GM23338 (cell line): ENCODE results near the gene GRIK4. TPM values are rescaled to one million over a fixed set of nuclear protein-coding genes. Genes with fewer than 3 reads are reported as not detected.
A peak's percentile ranks its signal among the peaks of the same experiment; 100 is the strongest.

Source experiments
- ATAC-seq: fragments of 200-7000 bp; cut with Tn5 transposase; 3 replicates; pipeline ENCODE4 v1.9.1; 2020
- DNase-seq: peaks from one replicate; pipeline ENCODE4 v3.0.0-alpha.2; 2015; ENCODE audit warnings: low spot score
- H2AFZ ChIP-seq: fragments of 200-600 bp; sonication (generic); 2 replicates; pipeline ENCODE4 v1.8.0; 2016; ENCODE audit warnings: antibody characterized with exemption, mild to moderate bottlenecking, moderate library complexity
- H3F3A ChIP-seq: fragments of 200-600 bp; sonication (generic); replicated peaks from 2 replicates; pipeline ENCODE4 v1.8.0; 2017; ENCODE audit warnings: antibody characterized with exemption, mixed run types, low read depth
- H3K27ac ChIP-seq: fragments of 200-600 bp; sonication (generic); 2 replicates; pipeline ENCODE4 v1.6.1; 2016; ENCODE audit warnings: low read depth
- H3K27me3 ChIP-seq: fragments of 200-600 bp; sonication (generic); 2 replicates; pipeline ENCODE4 v1.8.0; 2016; ENCODE audit warnings: mild to moderate bottlenecking, mixed run types, moderate library complexity; ENCODE audit not compliant: insufficient read depth
- H3K36me3 ChIP-seq: fragments of 200-600 bp; sonication (generic); 2 replicates; pipeline ENCODE4 v1.8.0; 2016; ENCODE audit warnings: mild to moderate bottlenecking; ENCODE audit not compliant: insufficient read depth
- H3K4me1 ChIP-seq: fragments of 200-600 bp; sonication (generic); 2 replicates; pipeline ENCODE4 v1.8.0; 2016; ENCODE audit warnings: mild to moderate bottlenecking, moderate library complexity; ENCODE audit not compliant: insufficient read depth
- H3K4me2 ChIP-seq: fragments of 200-600 bp; sonication (generic); 2 replicates; pipeline ENCODE4 v1.7.1; 2017; ENCODE audit warnings: mixed run types
- H3K4me3 ChIP-seq: fragments of 200-600 bp; sonication (generic); 2 replicates; pipeline ENCODE4 v1.6.1; 2016; ENCODE audit warnings: mixed run types
- H3K79me2 ChIP-seq: fragments of 200-600 bp; sonication (generic); replicated peaks from 2 replicates; pipeline ENCODE4 v1.8.0; 2017; ENCODE audit warnings: mild to moderate bottlenecking; ENCODE audit not compliant: insufficient read depth
- H3K9me2 ChIP-seq: fragments of 200-600 bp; sonication (generic); 2 replicates; pipeline ENCODE4 v1.8.0; 2017; ENCODE audit not compliant: insufficient read depth
- H4K20me1 ChIP-seq: fragments of 200-600 bp; sonication (generic); replicated peaks from 2 replicates; pipeline ENCODE4 v1.8.0; 2017; ENCODE audit warnings: mild to moderate bottlenecking; ENCODE audit not compliant: insufficient read depth
- H3K27ac Mint-ChIP-seq: 2 replicates; pipeline ENCODE4 v1.8.0; 2020; ENCODE audit warnings: inconsistent platforms, mild to moderate bottlenecking, moderate library complexity, mixed read lengths
- H3K27me3 Mint-ChIP-seq: 3 replicates; pipeline ENCODE4 v1.8.0; 2022; ENCODE audit warnings: low read depth, mild to moderate bottlenecking, moderate library complexity, mixed read lengths, inconsistent platforms; ENCODE audit not compliant: insufficient read depth, poor library complexity
- H3K36me3 Mint-ChIP-seq: 3 replicates; pipeline ENCODE4 v1.8.0; 2021; ENCODE audit warnings: low read depth, mild to moderate bottlenecking, inconsistent platforms, moderate library complexity, mixed read lengths
- H3K4me1 Mint-ChIP-seq: 3 replicates; pipeline ENCODE4 v1.8.0; 2020; ENCODE audit warnings: mild to moderate bottlenecking, inconsistent platforms, mixed read lengths
- H3K4me3 Mint-ChIP-seq: 3 replicates; pipeline ENCODE4 v1.8.0; 2021; ENCODE audit warnings: moderate library complexity, mild to moderate bottlenecking, inconsistent platforms, mixed read lengths
- H3K9me3 Mint-ChIP-seq: 3 replicates; pipeline ENCODE4 v1.8.0; 2020; ENCODE audit warnings: moderate library complexity, mild to moderate bottlenecking, inconsistent platforms, mixed read lengths
- CREB1 ChIP-seq: fragments of 250-450 bp; sonication (Bioruptor Pico); IDR thresholded peaks from 2 replicates; pipeline ENCODE4 v1.5.0; 2020; ENCODE audit warnings: low read depth, mild to moderate bottlenecking, moderate library complexity
- CTCF ChIP-seq, 2 experiments: fragments of 200-600 bp in 1 of 2; sonication (generic) in 1 of 2; conservative IDR thresholded peaks; 2 replicates each; pipeline versions ENCODE4 v1.5.1 to v1.6.1; 2016 to 2017; ENCODE audit warnings: antibody characterized with exemption in 2 of 2, low read depth in 2 of 2, mild to moderate bottlenecking in 2 of 2, moderate library complexity in 1 of 2
- EZH2 ChIP-seq: fragments of 200-600 bp; sonication (generic); IDR thresholded peaks from one replicate; pipeline ENCODE4 v1.8.0; 2017; ENCODE audit warnings: antibody characterized with exemption, mild to moderate bottlenecking, low read depth; ENCODE audit not compliant: unreplicated experiment
- EZH2phosphoT487 ChIP-seq: fragments of 200-600 bp; sonication (generic); IDR thresholded peaks from one replicate; pipeline ENCODE4 v1.8.1; 2018; ENCODE audit warnings: antibody characterized with exemption; ENCODE audit not compliant: unreplicated experiment
- JUNB ChIP-seq: IDR thresholded peaks from one replicate; pipeline ENCODE4 v1.6.1; 2016; ENCODE audit warnings: antibody characterized with exemption; ENCODE audit not compliant: unreplicated experiment
- NANOG ChIP-seq: IDR thresholded peaks from 2 replicates; pipeline ENCODE4 v1.6.1; 2016; ENCODE audit warnings: antibody characterized with exemption, borderline replicate concordance
- POLR2AphosphoS5 ChIP-seq: IDR thresholded peaks from 2 replicates; pipeline ENCODE4 v1.6.1; 2016; ENCODE audit warnings: antibody characterized with exemption, low read depth
- STAT1 ChIP-seq: IDR thresholded peaks from one replicate; pipeline ENCODE4 v1.6.1; 2016; ENCODE audit warnings: antibody characterized with exemption; ENCODE audit not compliant: unreplicated experiment
- ZNF114 ChIP-seq: fragments of 250-450 bp; sonication (Bioruptor Pico); IDR thresholded peaks from 2 replicates; pipeline ENCODE4 v1.5.0; 2020; ENCODE audit warnings: mild to moderate bottlenecking, moderate library complexity
- ZNF331 ChIP-seq: fragments of 250-450 bp; sonication (Bioruptor Pico); IDR thresholded peaks from 2 replicates; pipeline ENCODE4 v1.5.0; 2020; ENCODE audit warnings: low read depth, mild to moderate bottlenecking, moderate library complexity
- polyA plus RNA-seq: library from polyadenylated mRNA; unstranded; fragments of >200 nt; fragmentation: Nextera tagmentation; extraction: Ambion mirVana; gene quantifications from 2 replicates; pipeline ENCODE4 v1.2.1, GENCODE V29; 2016
- total RNA-seq: library from RNA; depleted of rRNA; stranded (reverse); fragments of >200 nt; shearing (Covaris generic); gene quantifications from 2 replicates; pipeline ENCODE4 v1.2.3, GENCODE V29; 2014
- TF ChIP-seq, protein P1 (sequence below): IDR thresholded peaks from 2 replicates; pipeline ENCODE4 v1.6.1; 2016; ENCODE audit warnings: antibody characterized with exemption
- TF ChIP-seq, protein P2 (sequence below): fragments of 250-450 bp; sonication (Bioruptor Pico); IDR thresholded peaks from 2 replicates; pipeline ENCODE4 v1.5.0; 2020; ENCODE audit warnings: mild to moderate bottlenecking, moderate library complexity
- TF ChIP-seq, protein P3 (sequence below): IDR thresholded peaks from one replicate; pipeline ENCODE4 v1.6.1; 2018; ENCODE audit warnings: antibody characterized with exemption; ENCODE audit not compliant: unreplicated experiment

The GRIK4 gene
- total and polyA plus RNA-seq, 2 experiments from 2014 or later = 0.63 to 2.2 TPM

DNA sequence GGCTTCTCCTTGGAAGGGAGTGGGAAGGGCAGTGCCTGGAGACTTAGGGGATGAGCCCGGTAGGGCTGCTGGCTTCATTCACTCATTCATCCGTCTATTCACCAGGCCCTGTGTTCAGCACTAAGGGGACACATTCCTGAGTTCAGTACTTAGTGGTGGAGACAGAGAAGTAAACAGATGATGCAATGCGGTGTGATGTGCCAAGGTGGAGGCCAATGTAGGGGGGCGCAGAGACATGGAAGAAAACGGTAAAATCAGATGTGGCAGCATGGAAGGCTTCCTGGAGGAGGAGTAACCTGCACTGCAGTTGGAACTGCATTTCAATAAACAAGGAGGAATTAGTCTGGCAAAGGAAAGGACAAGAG, 21.3 kb downstream of the GRIK4 start:
- Mint-ChIP-seq H3K4me1 (peaks cover 8% of the 10 kb centered on the region), H3K9me3 (peaks cover 7% of the 10 kb centered on the region; the same call in 2 of the 3 replicates), H3K27me3 (peaks cover 12% of the 10 kb centered on the region), H3K4me3 (no peak overlapping the region), H3K36me3 (no peaks in the 10 kb centered on the region; the same call in 2 of the 3 replicates), H3K27ac (0 out of 2 replicates have a peak overlapping the region, but pooled peaks have one; percentile 1)
- no peak overlapping the region for H3K27ac ChIP-seq
- no peak overlapping the region for H2AFZ ChIP-seq
- TF ChIP-seq, protein P1, sequence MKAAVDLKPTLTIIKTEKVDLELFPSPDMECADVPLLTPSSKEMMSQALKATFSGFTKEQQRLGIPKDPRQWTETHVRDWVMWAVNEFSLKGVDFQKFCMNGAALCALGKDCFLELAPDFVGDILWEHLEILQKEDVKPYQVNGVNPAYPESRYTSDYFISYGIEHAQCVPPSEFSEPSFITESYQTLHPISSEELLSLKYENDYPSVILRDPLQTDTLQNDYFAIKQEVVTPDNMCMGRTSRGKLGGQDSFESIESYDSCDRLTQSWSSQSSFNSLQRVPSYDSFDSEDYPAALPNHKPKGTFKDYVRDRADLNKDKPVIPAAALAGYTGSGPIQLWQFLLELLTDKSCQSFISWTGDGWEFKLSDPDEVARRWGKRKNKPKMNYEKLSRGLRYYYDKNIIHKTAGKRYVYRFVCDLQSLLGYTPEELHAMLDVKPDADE = no peak
- TF ChIP-seq EZH2 = no peak
- TF ChIP-seq ZNF114 (CRISPR knock-in tag) = no peak
- no peak for TF ChIP-seq STAT1
- no peak for TF ChIP-seq NANOG
- no peak for TF ChIP-seq ZNF331 (CRISPR knock-in tag)
- no peak for TF ChIP-seq CTCF (conservative IDR thresholded peaks at IDR 0.05; ENCODE audit: low read depth in 2 of 2)
- no peak for TF ChIP-seq JUNB
- TF ChIP-seq, protein P2, sequence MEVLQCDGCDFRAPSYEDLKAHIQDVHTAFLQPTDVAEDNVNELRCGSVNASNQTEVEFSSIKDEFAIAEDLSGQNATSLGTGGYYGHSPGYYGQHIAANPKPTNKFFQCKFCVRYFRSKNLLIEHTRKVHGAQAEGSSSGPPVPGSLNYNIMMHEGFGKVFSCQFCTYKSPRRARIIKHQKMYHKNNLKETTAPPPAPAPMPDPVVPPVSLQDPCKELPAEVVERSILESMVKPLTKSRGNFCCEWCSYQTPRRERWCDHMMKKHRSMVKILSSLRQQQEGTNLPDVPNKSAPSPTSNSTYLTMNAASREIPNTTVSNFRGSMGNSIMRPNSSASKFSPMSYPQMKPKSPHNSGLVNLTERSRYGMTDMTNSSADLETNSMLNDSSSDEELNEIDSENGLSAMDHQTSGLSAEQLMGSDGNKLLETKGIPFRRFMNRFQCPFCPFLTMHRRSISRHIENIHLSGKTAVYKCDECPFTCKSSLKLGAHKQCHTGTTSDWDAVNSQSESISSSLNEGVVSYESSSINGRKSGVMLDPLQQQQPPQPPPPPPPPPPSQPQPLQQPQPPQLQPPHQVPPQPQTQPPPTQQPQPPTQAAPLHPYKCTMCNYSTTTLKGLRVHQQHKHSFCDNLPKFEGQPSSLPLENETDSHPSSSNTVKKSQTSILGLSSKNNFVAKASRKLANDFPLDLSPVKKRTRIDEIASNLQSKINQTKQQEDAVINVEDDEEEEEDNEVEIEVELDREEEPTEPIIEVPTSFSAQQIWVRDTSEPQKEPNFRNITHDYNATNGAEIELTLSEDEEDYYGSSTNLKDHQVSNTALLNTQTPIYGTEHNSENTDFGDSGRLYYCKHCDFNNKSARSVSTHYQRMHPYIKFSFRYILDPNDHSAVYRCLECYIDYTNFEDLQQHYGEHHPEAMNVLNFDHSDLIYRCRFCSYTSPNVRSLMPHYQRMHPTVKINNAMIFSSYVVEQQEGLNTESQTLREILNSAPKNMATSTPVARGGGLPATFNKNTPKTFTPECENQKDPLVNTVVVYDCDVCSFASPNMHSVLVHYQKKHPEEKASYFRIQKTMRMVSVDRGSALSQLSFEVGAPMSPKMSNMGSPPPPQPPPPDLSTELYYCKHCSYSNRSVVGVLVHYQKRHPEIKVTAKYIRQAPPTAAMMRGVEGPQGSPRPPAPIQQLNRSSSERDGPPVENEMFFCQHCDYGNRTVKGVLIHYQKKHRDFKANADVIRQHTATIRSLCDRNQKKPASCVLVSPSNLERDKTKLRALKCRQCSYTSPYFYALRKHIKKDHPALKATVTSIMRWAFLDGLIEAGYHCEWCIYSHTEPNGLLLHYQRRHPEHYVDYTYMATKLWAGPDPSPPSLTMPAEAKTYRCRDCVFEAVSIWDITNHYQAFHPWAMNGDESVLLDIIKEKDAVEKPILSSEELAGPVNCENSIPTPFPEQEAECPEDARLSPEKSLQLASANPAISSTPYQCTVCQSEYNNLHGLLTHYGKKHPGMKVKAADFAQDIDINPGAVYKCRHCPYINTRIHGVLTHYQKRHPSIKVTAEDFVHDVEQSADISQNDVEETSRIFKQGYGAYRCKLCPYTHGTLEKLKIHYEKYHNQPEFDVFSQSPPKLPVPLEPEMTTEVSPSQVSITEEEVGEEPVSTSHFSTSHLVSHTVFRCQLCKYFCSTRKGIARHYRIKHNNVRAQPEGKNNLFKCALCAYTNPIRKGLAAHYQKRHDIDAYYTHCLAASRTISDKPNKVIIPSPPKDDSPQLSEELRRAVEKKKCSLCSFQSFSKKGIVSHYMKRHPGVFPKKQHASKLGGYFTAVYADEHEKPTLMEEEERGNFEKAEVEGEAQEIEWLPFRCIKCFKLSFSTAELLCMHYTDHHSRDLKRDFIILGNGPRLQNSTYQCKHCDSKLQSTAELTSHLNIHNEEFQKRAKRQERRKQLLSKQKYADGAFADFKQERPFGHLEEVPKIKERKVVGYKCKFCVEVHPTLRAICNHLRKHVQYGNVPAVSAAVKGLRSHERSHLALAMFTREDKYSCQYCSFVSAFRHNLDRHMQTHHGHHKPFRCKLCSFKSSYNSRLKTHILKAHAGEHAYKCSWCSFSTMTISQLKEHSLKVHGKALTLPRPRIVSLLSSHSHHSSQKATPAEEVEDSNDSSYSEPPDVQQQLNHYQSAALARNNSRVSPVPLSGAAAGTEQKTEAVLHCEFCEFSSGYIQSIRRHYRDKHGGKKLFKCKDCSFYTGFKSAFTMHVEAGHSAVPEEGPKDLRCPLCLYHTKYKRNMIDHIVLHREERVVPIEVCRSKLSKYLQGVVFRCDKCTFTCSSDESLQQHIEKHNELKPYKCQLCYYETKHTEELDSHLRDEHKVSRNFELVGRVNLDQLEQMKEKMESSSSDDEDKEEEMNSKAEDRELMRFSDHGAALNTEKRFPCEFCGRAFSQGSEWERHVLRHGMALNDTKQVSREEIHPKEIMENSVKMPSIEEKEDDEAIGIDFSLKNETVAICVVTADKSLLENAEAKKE = no peak
- TF ChIP-seq POLR2AphosphoS5 = no peak
- TF ChIP-seq, protein P3, sequence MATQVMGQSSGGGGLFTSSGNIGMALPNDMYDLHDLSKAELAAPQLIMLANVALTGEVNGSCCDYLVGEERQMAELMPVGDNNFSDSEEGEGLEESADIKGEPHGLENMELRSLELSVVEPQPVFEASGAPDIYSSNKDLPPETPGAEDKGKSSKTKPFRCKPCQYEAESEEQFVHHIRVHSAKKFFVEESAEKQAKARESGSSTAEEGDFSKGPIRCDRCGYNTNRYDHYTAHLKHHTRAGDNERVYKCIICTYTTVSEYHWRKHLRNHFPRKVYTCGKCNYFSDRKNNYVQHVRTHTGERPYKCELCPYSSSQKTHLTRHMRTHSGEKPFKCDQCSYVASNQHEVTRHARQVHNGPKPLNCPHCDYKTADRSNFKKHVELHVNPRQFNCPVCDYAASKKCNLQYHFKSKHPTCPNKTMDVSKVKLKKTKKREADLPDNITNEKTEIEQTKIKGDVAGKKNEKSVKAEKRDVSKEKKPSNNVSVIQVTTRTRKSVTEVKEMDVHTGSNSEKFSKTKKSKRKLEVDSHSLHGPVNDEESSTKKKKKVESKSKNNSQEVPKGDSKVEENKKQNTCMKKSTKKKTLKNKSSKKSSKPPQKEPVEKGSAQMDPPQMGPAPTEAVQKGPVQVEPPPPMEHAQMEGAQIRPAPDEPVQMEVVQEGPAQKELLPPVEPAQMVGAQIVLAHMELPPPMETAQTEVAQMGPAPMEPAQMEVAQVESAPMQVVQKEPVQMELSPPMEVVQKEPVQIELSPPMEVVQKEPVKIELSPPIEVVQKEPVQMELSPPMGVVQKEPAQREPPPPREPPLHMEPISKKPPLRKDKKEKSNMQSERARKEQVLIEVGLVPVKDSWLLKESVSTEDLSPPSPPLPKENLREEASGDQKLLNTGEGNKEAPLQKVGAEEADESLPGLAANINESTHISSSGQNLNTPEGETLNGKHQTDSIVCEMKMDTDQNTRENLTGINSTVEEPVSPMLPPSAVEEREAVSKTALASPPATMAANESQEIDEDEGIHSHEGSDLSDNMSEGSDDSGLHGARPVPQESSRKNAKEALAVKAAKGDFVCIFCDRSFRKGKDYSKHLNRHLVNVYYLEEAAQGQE = no peak
- TF ChIP-seq CREB1 (CRISPR knock-in tag) = no peak
- TF ChIP-seq EZH2phosphoT487 = no peak
- H3K79me2 ChIP-seq = no peaks in the 10 kb centered on the region
- H3K27me3 ChIP-seq = no peaks in the 10 kb centered on the region
- H3K4me1 ChIP-seq = no peaks in the 10 kb centered on the region; the same call in 1 of the 2 replicates
- no peak overlapping the region for H3K4me2 ChIP-seq
- H3K9me2 ChIP-seq = no peaks in the 10 kb centered on the region
- H3F3A ChIP-seq = no peaks in the 10 kb centered on the region
- DNase-seq (no peak), ATAC-seq (peak; percentile 33)
- no peaks in the 10 kb centered on the region for H3K36me3 ChIP-seq
- H3K4me3 ChIP-seq = no peak overlapping the region
- no peaks in the 10 kb centered on the region for H4K20me1 ChIP-seq
